Smooth muscle cell (in vitro differentiated cells): ENCODE results near the gene MYOF. TPM values are rescaled to one million over a fixed set of nuclear protein-coding genes. Genes with fewer than 3 reads are reported as not detected.
"Not testable (repeated sequence)": the region's sequence is repeated elsewhere in the genome, so short reads cannot be mapped to it uniquely, and the experiment has no call there.

Source experiments
- DNase-seq: peaks from one replicate; lab custom pipeline; 2025; ENCODE audit not compliant: unreplicated experiment; lab: John Stamatoyannopoulos, UW
- H2AFZ ChIP-seq: fragments of 200-600 bp; sonication (generic); 2 replicates; pipeline ENCODE4 v1.6.0; 2016; ENCODE audit warnings: antibody characterized with exemption, low read depth, mild to moderate bottlenecking
- H3F3A ChIP-seq: fragments of 200-600 bp; sonication (generic); 2 replicates; pipeline ENCODE4 v1.6.0; 2017; ENCODE audit warnings: antibody characterized with exemption, low read depth
- H3K27ac ChIP-seq: fragments of 200-600 bp; sonication (generic); 2 replicates; pipeline ENCODE4 v1.5.1; 2016; ENCODE audit warnings: low read depth, mild to moderate bottlenecking
- H3K27me3 ChIP-seq: fragments of 200-600 bp; sonication (generic); 2 replicates; pipeline ENCODE4 v1.6.1; 2016; ENCODE audit warnings: low read depth, mild to moderate bottlenecking
- H3K36me3 ChIP-seq: fragments of 200-600 bp; sonication (generic); 2 replicates; pipeline ENCODE4 v1.5.1; 2016; ENCODE audit warnings: low read depth
- H3K4me1 ChIP-seq: fragments of 200-600 bp; sonication (generic); 2 replicates; pipeline ENCODE4 v1.5.1; 2016; ENCODE audit warnings: low read depth
- H3K4me2 ChIP-seq: fragments of 200-600 bp; sonication (generic); 2 replicates; pipeline ENCODE4 v1.6.0; 2016; ENCODE audit warnings: mild to moderate bottlenecking
- H3K4me3 ChIP-seq: fragments of 200-600 bp; sonication (generic); 2 replicates; pipeline ENCODE4 v1.5.1; 2016; ENCODE audit warnings: mild to moderate bottlenecking
- H3K79me2 ChIP-seq: fragments of 200-600 bp; sonication (generic); 2 replicates; pipeline ENCODE4 v1.6.0; 2016; ENCODE audit warnings: low read depth, mild to moderate bottlenecking
- H3K9ac ChIP-seq: fragments of 200-600 bp; sonication (generic); 2 replicates; pipeline ENCODE4 v1.6.0; 2016; ENCODE audit warnings: low read depth
- H3K9me3 ChIP-seq: fragments of 200-600 bp; sonication (generic); replicated peaks from 2 replicates; pipeline ENCODE4 v1.5.1; 2016; ENCODE audit warnings: low read depth
- H4K20me1 ChIP-seq: fragments of 200-600 bp; sonication (generic); 2 replicates; pipeline ENCODE4 v1.6.0; 2016; ENCODE audit warnings: low read depth
- WGBS: methylation state at CpG from one replicate; pipeline ENCODE4 v1.1.7; 2016; ENCODE audit warnings: low lambda C conversion rate; 5-methylcytosine and 5-hydroxymethylcytosine counted together
- polyA plus RNA-seq: library from polyadenylated mRNA; unstranded; fragments of >200 nt; fragmentation: Nextera tagmentation; extraction: Ambion mirVana; gene quantifications from 2 replicates; pipeline ENCODE4 v1.2.1, GENCODE V29; 2016
- total RNA-seq: library from RNA; depleted of rRNA; stranded (reverse); fragments of >200 nt; gene quantifications from 2 replicates; pipeline ENCODE4 v1.2.3, GENCODE V29; 2014
- TF ChIP-seq, protein P1 (sequence below): fragments of 200-600 bp; sonication (generic); IDR thresholded peaks from 2 replicates; pipeline ENCODE4 v1.5.1; 2017; ENCODE audit warnings: borderline replicate concordance, mild to moderate bottlenecking, antibody characterized with exemption; ENCODE audit not compliant: insufficient read depth, poor library complexity, severe bottlenecking

The MYOF gene
- total and polyA plus RNA-seq, 2 experiments from 2014 or later = 29.6 to 99.5 TPM

GRCh38 chr10:93315246-93315645 is 166.9 kb downstream of the MYOF start:
- Histone ChIP-seq H3K4me1 (peaks cover 12% of the 10 kb centered on the region), H3K4me3 (no peak overlapping the region), H4K20me1 (no peaks in the 10 kb centered on the region), H3K9ac (no peak overlapping the region), H3K4me2 (no peak overlapping the region), H3K79me2 (no peaks in the 10 kb centered on the region), H3F3A (peaks cover 8% of the 10 kb centered on the region), H3K27me3 (no peaks in the 10 kb centered on the region), H2AFZ (no peak overlapping the region), H3K36me3 (peaks cover 34% of the 10 kb centered on the region), H3K27ac (peak overlapping the region; percentile 29), H3K9me3 (no peaks in the 10 kb centered on the region)
- WGBS = 80% methylated on average over 7 of the region's 7 CpGs
- TF ChIP-seq, protein P1, sequence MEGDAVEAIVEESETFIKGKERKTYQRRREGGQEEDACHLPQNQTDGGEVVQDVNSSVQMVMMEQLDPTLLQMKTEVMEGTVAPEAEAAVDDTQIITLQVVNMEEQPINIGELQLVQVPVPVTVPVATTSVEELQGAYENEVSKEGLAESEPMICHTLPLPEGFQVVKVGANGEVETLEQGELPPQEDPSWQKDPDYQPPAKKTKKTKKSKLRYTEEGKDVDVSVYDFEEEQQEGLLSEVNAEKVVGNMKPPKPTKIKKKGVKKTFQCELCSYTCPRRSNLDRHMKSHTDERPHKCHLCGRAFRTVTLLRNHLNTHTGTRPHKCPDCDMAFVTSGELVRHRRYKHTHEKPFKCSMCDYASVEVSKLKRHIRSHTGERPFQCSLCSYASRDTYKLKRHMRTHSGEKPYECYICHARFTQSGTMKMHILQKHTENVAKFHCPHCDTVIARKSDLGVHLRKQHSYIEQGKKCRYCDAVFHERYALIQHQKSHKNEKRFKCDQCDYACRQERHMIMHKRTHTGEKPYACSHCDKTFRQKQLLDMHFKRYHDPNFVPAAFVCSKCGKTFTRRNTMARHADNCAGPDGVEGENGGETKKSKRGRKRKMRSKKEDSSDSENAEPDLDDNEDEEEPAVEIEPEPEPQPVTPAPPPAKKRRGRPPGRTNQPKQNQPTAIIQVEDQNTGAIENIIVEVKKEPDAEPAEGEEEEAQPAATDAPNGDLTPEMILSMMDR = no peak
- DNase-seq = no peak

GRCh38 chr10:93314656-93315055 is 167.5 kb downstream of the MYOF start:
- peaks cover 12% of the 10 kb centered on the region for H3K4me1 ChIP-seq
- H3F3A ChIP-seq, H3K9me3 ChIP-seq, H3K4me2 ChIP-seq, H3K9ac ChIP-seq, H3K4me3 ChIP-seq, H4K20me1 ChIP-seq, DNase-seq, H3K79me2 ChIP-seq, H2AFZ ChIP-seq, H3K27me3 ChIP-seq: not testable (repeated sequence)
- H3K27ac ChIP-seq = peak overlapping the region; percentile 29
- 68% methylated on average over 3 of the region's 3 CpGs for WGBS
- peaks cover 32% of the 10 kb centered on the region for H3K36me3 ChIP-seq

DNA sequence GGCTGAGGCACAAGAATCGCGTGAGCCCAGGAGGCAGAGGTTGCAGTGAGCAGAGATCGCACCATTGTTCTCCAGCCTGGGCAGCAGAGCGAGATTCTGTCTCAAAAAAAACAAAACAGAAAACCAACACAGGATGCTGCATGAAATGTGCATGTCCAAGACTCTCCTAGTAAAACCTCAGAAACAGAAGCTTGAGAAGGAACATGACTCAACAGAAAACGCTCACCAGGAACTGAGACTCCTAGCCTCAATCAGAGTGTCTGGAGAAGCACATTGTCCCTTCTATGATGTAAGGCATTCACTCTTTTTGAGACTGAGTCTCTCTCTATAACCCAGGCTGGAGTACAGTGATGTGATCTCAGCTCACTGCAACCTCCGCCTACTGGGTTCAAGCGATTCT is 168.3 kb downstream of the MYOF start:
- Histone ChIP-seq H3K9ac (no peak overlapping the region), H3K4me2 (no peak overlapping the region), H3K9me3 (no peaks in the 10 kb centered on the region), H2AFZ (no peak overlapping the region), H3K36me3 (peaks cover 25% of the 10 kb centered on the region), H3K4me3 (no peak overlapping the region), H3K27me3 (no peaks in the 10 kb centered on the region), H3F3A (peaks cover 8% of the 10 kb centered on the region), H4K20me1 (no peaks in the 10 kb centered on the region), H3K27ac (no peak overlapping the region), H3K4me1 (peaks cover 12% of the 10 kb centered on the region), H3K79me2 (no peaks in the 10 kb centered on the region)
- TF ChIP-seq, protein P1 = no peak
- 85% methylated on average over 7 of the region's 7 CpGs for WGBS
- DNase-seq = no peak

- 94% methylated on average over 5 of the region's 5 CpGs for WGBS
- Histone ChIP-seq H3K27me3 (no peaks in the 10 kb centered on the region), H3K9me3 (no peaks in the 10 kb centered on the region), H3K4me2 (no peak overlapping the region), H3K27ac (no peak overlapping the region), H3K4me1 (no peaks in the 10 kb centered on the region), H3F3A (no peaks in the 10 kb centered on the region), H2AFZ (no peak overlapping the region), H3K4me3 (no peak overlapping the region), H3K36me3 (peaks cover 26% of the 10 kb centered on the region), H4K20me1 (no peaks in the 10 kb centered on the region), H3K79me2 (no peaks in the 10 kb centered on the region), H3K9ac (no peak overlapping the region)
- TF ChIP-seq, protein P1 = no peak
- DNase-seq = no peak
Observed at GRCh38 chr10:93309062-93309461, 173.1 kb downstream of the MYOF start.
